ENCODE results near the gene ANKRD33. TPM values are rescaled to one million over a fixed set of nuclear protein-coding genes. Genes with fewer than 3 reads are reported as not detected.

Gene ANKRD33
- total and polyA plus RNA-seq, 2 of the 8 experiments (the other 6 are each of a cell fraction or from before 2014, with no cell fraction given): 0.41 to 0.53 TPM

- no peak for TF ChIP-seq CHD7 (IDR thresholded peaks at IDR 0.05; ENCODE audit: insufficient replicate concordance, low read length)
- TF ChIP-seq KDM1A (IDR thresholded peaks at IDR 0.05; ENCODE audit: borderline replicate concordance, low read length): no peak
- TF ChIP-seq RAD21 (IDR thresholded peaks at IDR 0.05 in 1 of 2, conservative IDR thresholded peaks at IDR 0.05 in 1 of 2; ENCODE audit: low read depth in 2 of 2, low read length in 2 of 2): no peak
- TF ChIP-seq EP300 (IDR thresholded peaks at IDR 0.05; ENCODE audit: borderline replicate concordance in 1 of 2, low read depth in 2 of 2, low read length in 2 of 2): no peak
- TF ChIP-seq GABPA (IDR thresholded peaks at IDR 0.05; ENCODE audit: borderline replicate concordance, insufficient read depth, low read length): no peak
- no peak for TF ChIP-seq CHD2 (IDR thresholded peaks at IDR 0.05; ENCODE audit: low read length)
- TF ChIP-seq ATF3 (IDR thresholded peaks at IDR 0.05; ENCODE audit: insufficient read depth, low read depth, low read length): no peak
Measured at GRCh38 chr12:51911788-51912711, 24.1 kb downstream of the ANKRD33 start (continued).

Measured in H1 (cell line).